Measurements from ENCODE around the gene ZNF202.
"Not testable (repeated sequence)": the region's sequence is repeated elsewhere in the genome, so short reads cannot be mapped to it uniquely, and the experiment has no call there.

ZNF202 gene

GRCh38 chr11:123755813-123756212 is 14.4 kb upstream of the ZNF202 start:
- no peak overlapping the region for H3K4me3 ChIP-seq (replicated peaks in 1 of 2; ENCODE audit: low read depth in 2 of 2, low read length in 2 of 2)
- DNase-seq (ENCODE audit: low read depth in 2 of 2): no peak
- TF ChIP-seq CTCF (IDR thresholded peaks at IDR 0.05; ENCODE audit: low read depth, low read length): no peak

- H3K4me3 ChIP-seq (replicated peaks in 1 of 2; ENCODE audit: low read depth in 2 of 2, low read length in 2 of 2): no peak overlapping the region
- no peak for TF ChIP-seq CTCF (IDR thresholded peaks at IDR 0.05; ENCODE audit: low read depth, low read length)
- no peak for DNase-seq (ENCODE audit: low read depth in 2 of 2)
These were observed 13.9 kb upstream of the ZNF202 start for GRCh38 chr11:123755344-123755743.

- no peak for TF ChIP-seq CTCF (IDR thresholded peaks at IDR 0.05; ENCODE audit: low read depth, low read length)
- DNase-seq (ENCODE audit: low read depth in 2 of 2): no peak
- H3K4me3 ChIP-seq (replicated peaks in 1 of 2; ENCODE audit: low read depth in 2 of 2, low read length in 2 of 2): no peak within 1 kb of the TSS
These were observed 12.7 kb upstream of the ZNF202 start, which contains the start of gene OR6X1 for GRCh38 chr11:123754101-123754568. OR6X1 (minus strand) TSS chr11:123754518; CDS start chr11:123754518, 0 bp downstream.

GRCh38 chr11:123753110-123753509 is 11.7 kb upstream of the ZNF202 start:
- TF ChIP-seq CTCF (IDR thresholded peaks at IDR 0.05; ENCODE audit: low read depth, low read length): no peak
- no peak for DNase-seq (ENCODE audit: low read depth in 2 of 2)
- no peak overlapping the region for H3K4me3 ChIP-seq (replicated peaks in 1 of 2; ENCODE audit: low read depth in 2 of 2, low read length in 2 of 2)

- TF ChIP-seq CTCF (IDR thresholded peaks at IDR 0.05; ENCODE audit: low read depth, low read length): no peak
- no peak for DNase-seq (ENCODE audit: low read depth in 2 of 2)
These were observed 10.3 kb upstream of the ZNF202 start for GRCh38 chr11:123751781-123752180.

GRCh38 chr11:123748349-123748748 is 6.9 kb upstream of the ZNF202 start:
- not testable (repeated sequence) for DNase-seq (ENCODE audit: low read depth in 2 of 2); H3K4me3 ChIP-seq (replicated peaks in 1 of 2; ENCODE audit: low read depth in 2 of 2, low read length in 2 of 2)

More at GRCh38 chr11:123751781-123752180, 10.3 kb upstream of the ZNF202 start:
- no peak overlapping the region for H3K4me3 ChIP-seq (replicated peaks in 1 of 2; ENCODE audit: low read depth in 2 of 2, low read length in 2 of 2)

- no peak for DNase-seq (ENCODE audit: low read depth in 2 of 2)
- H3K4me3 ChIP-seq (replicated peaks in 1 of 2; ENCODE audit: low read depth in 2 of 2, low read length in 2 of 2): no peak overlapping the region
- TF ChIP-seq CTCF (IDR thresholded peaks at IDR 0.05; ENCODE audit: low read depth, low read length): no peak
These were observed 4.4 kb upstream of the ZNF202 start for GRCh38 chr11:123745764-123746451.

Data from cardiac fibroblast (primary cell).